Measurements from ENCODE around the gene APCDD1L.
"Not testable (repeated sequence)": the region's sequence is repeated elsewhere in the genome, so short reads cannot be mapped to it uniquely, and the experiment has no call there.

Gene APCDD1L

DNA sequence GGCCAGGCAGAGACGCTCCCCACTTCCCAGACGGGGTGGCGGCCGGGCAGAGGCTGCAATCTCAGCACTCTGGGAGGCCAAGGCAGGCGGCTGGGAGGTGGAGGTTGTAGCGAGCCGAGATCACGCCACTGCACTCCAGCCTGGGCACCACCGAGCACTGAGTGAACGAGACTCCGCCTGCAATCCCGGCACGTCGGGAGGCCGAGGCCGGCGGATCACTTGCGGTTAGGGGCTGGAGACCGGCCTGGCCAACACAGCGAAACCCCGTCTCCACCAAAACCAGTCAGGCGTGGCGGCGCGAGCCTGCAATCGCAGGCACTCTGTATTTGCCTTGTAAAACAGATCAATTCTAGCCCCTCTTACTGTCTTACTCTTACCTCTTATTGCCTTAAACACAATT lies 100.4 kb downstream of the APCDD1L start:
- DNase-seq (ENCODE audit: low read depth), result not testable (repeated sequence)

DNA sequence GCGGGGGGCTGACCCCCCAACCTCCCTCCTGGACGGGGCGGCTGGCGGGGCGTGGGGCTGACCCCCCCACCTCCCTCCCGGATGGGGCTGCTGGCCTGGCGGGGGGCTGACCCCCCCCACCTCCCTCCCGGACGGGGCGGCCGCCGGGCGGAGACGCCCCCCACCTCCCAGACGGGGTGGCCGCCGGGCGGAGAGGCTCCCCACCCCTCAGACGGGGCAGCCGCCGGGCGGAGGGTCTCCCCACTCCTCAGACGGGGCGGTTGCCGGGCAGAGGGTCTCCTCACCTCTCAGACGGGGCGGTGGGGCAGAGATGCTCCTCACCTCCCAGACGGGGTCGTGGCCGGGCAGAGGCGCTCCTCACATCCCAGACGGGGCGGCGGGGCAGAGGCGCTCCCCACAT lies 101.0 kb downstream of the APCDD1L start:
- DNase-seq (ENCODE audit: low read depth), result not testable (repeated sequence)
